ENCODE results near the gene CROT. TPM values are rescaled to one million over a fixed set of nuclear protein-coding genes. Genes with fewer than 3 reads are reported as not detected.

The CROT gene
- polyA plus RNA-seq, 2 of the 4 experiments (the other 2 are of a cell fraction): 12.3 to 18.2 TPM

GRCh38 chr7:87331687-87332252 lies 13.7 kb upstream of the CROT start:
- DNase-seq (ENCODE audit: low read depth in 1 of 2, low spot score in 1 of 2) (no peak), ATAC-seq (no peak), FAIRE-seq (no peak)
- Histone ChIP-seq H3K4me1 (peaks cover 4% of the 10 kb centered on the region; the same call in 1 of the 3 replicates), H3K4me3 (no peak overlapping the region), H3K27ac (no peak overlapping the region), H3K4me2 (no peak overlapping the region), H3K9me3 (peaks cover 15% of the 10 kb centered on the region; the same call in 2 of the 3 replicates)
- WGBS (ENCODE audit: missing lambda C conversion rate): 97% methylated on average over 5 of the region's 5 CpGs
- ChIA-PET CTCF (interaction anchor here (1.4 kb wide), 1 partner anchor 86 kb away, joined by 8 read pairs; no protein-coding TSS in a partner anchor), POLR2A (no interaction called here)
- TF ChIP-seq HEYL (CRISPR knock-in tag; IDR thresholded peaks at IDR 0.05): no peak
- no peak for TF ChIP-seq ZNF302 (CRISPR knock-in tag; IDR thresholded peaks at IDR 0.05)
- TF ChIP-seq JUNB (IDR thresholded peaks at IDR 0.05): no peak

- WGBS (ENCODE audit: missing lambda C conversion rate): 57% methylated on average over 2 of the region's 2 CpGs
- H3K27ac ChIP-seq: no peak overlapping the region
- no peak overlapping the region for H3K4me3 ChIP-seq
- CTCF ChIA-PET: interaction anchor here (1.0 kb wide), 1 partner anchor 84 kb away, joined by 3 read pairs; no protein-coding TSS in a partner anchor
- H3K4me1 ChIP-seq: peaks cover 4% of the 10 kb centered on the region; the same call in 1 of the 3 replicates
- no peak overlapping the region for H3K4me2 ChIP-seq
- no peak for DNase-seq (ENCODE audit: low read depth in 1 of 2, low spot score in 1 of 2)
- POLR2A ChIA-PET: no interaction called here
- peaks cover 15% of the 10 kb centered on the region; the same call in 2 of the 3 replicates for H3K9me3 ChIP-seq
- FAIRE-seq: no peak
- TF ChIP-seq E2F6 (IDR thresholded peaks at IDR 0.05; ENCODE audit: borderline replicate concordance, low read depth) (no peak), NR3C1 (IDR thresholded peaks at IDR 0.05) (no peak), RNF2 (IDR thresholded peaks at IDR 0.05; ENCODE audit: borderline replicate concordance, low read depth) (no peak), FOSL2 (IDR thresholded peaks at IDR 0.05) (no peak), FOSL2 (CRISPR knock-in tag; IDR thresholded peaks at IDR 0.05) (no peak), HDAC2 (IDR thresholded peaks at IDR 0.05) (no peak), HOXA7 (CRISPR knock-in tag; IDR thresholded peaks at IDR 0.05) (no peak), MYC (IDR thresholded peaks at IDR 0.05; ENCODE audit: borderline replicate concordance, low read length) (no peak), CTCF (IDR thresholded peaks at IDR 0.05) (no peak), CHD4 (IDR thresholded peaks at IDR 0.05; ENCODE audit: borderline replicate concordance) (no peak), HOXB13 (CRISPR knock-in tag; IDR thresholded peaks at IDR 0.05; ENCODE audit: low read depth) (no peak), KDM1A (IDR thresholded peaks at IDR 0.05; ENCODE audit: low read depth) (no peak), ZNF302 (CRISPR knock-in tag; IDR thresholded peaks at IDR 0.05) (no peak), RFX5 (IDR thresholded peaks at IDR 0.05) (no peak), HMGXB4 (CRISPR knock-in tag; IDR thresholded peaks at IDR 0.05; ENCODE audit: borderline replicate concordance) (no peak), KDM5A (IDR thresholded peaks at IDR 0.05) (no peak), BCL3 (IDR thresholded peaks at IDR 0.05) (no peak), JUNB (IDR thresholded peaks at IDR 0.05) (no peak)
- TF ChIP-seq, protein P1, sequence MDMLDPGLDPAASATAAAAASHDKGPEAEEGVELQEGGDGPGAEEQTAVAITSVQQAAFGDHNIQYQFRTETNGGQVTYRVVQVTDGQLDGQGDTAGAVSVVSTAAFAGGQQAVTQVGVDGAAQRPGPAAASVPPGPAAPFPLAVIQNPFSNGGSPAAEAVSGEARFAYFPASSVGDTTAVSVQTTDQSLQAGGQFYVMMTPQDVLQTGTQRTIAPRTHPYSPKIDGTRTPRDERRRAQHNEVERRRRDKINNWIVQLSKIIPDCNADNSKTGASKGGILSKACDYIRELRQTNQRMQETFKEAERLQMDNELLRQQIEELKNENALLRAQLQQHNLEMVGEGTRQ (IDR thresholded peaks at IDR 0.05): no peak
- TF ChIP-seq, protein P2, sequence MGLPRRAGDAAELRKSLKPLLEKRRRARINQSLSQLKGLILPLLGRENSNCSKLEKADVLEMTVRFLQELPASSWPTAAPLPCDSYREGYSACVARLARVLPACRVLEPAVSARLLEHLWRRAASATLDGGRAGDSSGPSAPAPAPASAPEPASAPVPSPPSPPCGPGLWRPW (IDR thresholded peaks at IDR 0.05): no peak
- TF ChIP-seq, protein P3, sequence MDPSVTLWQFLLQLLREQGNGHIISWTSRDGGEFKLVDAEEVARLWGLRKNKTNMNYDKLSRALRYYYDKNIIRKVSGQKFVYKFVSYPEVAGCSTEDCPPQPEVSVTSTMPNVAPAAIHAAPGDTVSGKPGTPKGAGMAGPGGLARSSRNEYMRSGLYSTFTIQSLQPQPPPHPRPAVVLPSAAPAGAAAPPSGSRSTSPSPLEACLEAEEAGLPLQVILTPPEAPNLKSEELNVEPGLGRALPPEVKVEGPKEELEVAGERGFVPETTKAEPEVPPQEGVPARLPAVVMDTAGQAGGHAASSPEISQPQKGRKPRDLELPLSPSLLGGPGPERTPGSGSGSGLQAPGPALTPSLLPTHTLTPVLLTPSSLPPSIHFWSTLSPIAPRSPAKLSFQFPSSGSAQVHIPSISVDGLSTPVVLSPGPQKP (IDR thresholded peaks at IDR 0.05; ENCODE audit: low read depth, low read length): no peak
- ATAC-seq: no peak
These were observed 13.1 kb upstream of the CROT start for GRCh38 chr7:87332321-87332720.
